ENCODE measurements around the gene RBBP5. TPM values are rescaled to one million over a fixed set of nuclear protein-coding genes. Genes with fewer than 3 reads are reported as not detected.

RBBP5 gene
- total and polyA plus RNA-seq, 4 donors, result 5.2 to 18.0 (median 9.7) TPM

DNA sequence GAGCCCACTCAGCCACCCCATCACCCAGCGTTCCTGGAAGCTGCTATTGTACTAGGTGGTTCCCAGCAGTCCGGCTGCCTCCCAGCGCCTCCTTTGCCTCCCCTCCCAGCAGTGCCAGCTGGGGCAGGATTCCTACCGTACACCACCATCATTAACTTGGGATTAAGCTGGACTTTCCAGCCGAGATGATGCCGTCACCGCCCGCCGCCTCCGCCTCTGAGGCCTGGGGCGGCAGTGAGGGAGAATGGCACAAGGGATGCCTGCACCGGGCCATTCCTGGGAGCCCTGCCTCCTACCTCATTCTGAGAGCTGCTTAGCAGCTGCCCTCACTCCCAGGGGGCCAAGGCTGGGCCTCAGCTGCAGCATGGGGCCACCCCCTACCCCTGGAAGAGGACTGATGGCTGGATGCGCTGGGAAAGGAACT lies 65.6 kb downstream of the RBBP5 start:
- H3K9ac ChIP-seq (ENCODE audit: insufficient read depth in 1 of 2, low read length in 2 of 2), result no peak overlapping the region
- H3K27me3 ChIP-seq (ENCODE audit: control insufficient read depth in 3 of 3, insufficient read depth in 3 of 3, low read length in 2 of 3), result peaks cover 0 to 4% (median 0%) of the 10 kb centered on the region in 3 donors
- no peaks in the 10 kb centered on the region for H3K36me3 ChIP-seq (ENCODE audit: control insufficient read depth in 4 of 4, insufficient read depth in 4 of 4, low read length in 4 of 4)
- no peak for DNase-seq
- ATAC-seq (ENCODE audit: insufficient read depth, low FRiP score), result no peak
- 89 to 90% methylated on average over 13 of the region's 13 CpGs for whole genome bisulfite sequencing, 2 donors
- H3K4me1 ChIP-seq (ENCODE audit: control insufficient read depth in 5 of 5, insufficient read depth in 5 of 5, low read length in 5 of 5), result peaks cover 0 to under 1% (median 0%) of the 10 kb centered on the region in 5 donors
- H3K27ac ChIP-seq (ENCODE audit: low read depth in 1 of 2, low read length in 1 of 2), result no peak overlapping the region
- TF ChIP-seq, protein P1, sequence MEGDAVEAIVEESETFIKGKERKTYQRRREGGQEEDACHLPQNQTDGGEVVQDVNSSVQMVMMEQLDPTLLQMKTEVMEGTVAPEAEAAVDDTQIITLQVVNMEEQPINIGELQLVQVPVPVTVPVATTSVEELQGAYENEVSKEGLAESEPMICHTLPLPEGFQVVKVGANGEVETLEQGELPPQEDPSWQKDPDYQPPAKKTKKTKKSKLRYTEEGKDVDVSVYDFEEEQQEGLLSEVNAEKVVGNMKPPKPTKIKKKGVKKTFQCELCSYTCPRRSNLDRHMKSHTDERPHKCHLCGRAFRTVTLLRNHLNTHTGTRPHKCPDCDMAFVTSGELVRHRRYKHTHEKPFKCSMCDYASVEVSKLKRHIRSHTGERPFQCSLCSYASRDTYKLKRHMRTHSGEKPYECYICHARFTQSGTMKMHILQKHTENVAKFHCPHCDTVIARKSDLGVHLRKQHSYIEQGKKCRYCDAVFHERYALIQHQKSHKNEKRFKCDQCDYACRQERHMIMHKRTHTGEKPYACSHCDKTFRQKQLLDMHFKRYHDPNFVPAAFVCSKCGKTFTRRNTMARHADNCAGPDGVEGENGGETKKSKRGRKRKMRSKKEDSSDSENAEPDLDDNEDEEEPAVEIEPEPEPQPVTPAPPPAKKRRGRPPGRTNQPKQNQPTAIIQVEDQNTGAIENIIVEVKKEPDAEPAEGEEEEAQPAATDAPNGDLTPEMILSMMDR (IDR thresholded peaks at IDR 0.05; ENCODE audit: control extremely low read depth, extremely low read depth), result no peak
- no peaks in the 10 kb centered on the region for H3K9me3 ChIP-seq (ENCODE audit: control insufficient read depth in 4 of 4, insufficient read depth in 3 of 4, low read length in 3 of 4)
- H3K4me3 ChIP-seq, result no peak overlapping the region

DNA sequence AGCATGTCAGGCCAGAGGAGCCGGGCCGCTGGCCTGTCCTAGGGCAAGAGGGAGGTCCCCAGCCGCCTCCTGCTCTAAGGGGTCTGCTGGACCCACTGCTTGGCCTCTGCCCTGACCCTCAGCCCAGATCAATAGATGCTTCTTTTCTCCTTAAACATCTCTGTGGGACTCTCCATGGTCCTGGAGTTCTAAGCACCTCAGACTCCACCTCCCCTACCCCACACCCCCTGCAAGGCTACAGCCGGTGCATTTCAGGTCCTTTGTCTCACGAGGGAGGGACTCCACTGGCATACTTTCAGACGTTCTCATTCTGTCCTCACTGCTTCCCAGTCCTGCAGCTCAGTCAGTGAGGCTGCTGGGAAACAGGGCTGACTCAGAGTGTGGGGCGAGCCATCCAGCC lies 67.8 kb downstream of the RBBP5 start:
- WGBS, 2 donors, result 56 to 70% methylated on average over 7 of the region's 7 CpGs
- Histone ChIP-seq H3K27me3 (ENCODE audit: control insufficient read depth in 3 of 3, insufficient read depth in 3 of 3, low read length in 2 of 3) (peaks cover 0 to 4% (median 3%) of the 10 kb centered on the region in 3 donors), H3K4me3 (no peak overlapping the region), H3K9me3 (ENCODE audit: control insufficient read depth in 4 of 4, insufficient read depth in 3 of 4, low read length in 3 of 4) (no peaks in the 10 kb centered on the region), H3K27ac (ENCODE audit: low read depth in 1 of 2, low read length in 1 of 2) (no peak overlapping the region), H3K36me3 (ENCODE audit: control insufficient read depth in 4 of 4, insufficient read depth in 4 of 4, low read length in 4 of 4) (no peaks in the 10 kb centered on the region), H3K4me1 (ENCODE audit: control insufficient read depth in 5 of 5, insufficient read depth in 5 of 5, low read length in 5 of 5) (no peaks in the 10 kb centered on the region), H3K9ac (ENCODE audit: insufficient read depth in 1 of 2, low read length in 2 of 2) (no peak overlapping the region)
- DNase-seq, result no peak
- no peak for ATAC-seq (ENCODE audit: insufficient read depth, low FRiP score)
- TF ChIP-seq, protein P1 (IDR thresholded peaks at IDR 0.05; ENCODE audit: control extremely low read depth, extremely low read depth), result no peak

DNA sequence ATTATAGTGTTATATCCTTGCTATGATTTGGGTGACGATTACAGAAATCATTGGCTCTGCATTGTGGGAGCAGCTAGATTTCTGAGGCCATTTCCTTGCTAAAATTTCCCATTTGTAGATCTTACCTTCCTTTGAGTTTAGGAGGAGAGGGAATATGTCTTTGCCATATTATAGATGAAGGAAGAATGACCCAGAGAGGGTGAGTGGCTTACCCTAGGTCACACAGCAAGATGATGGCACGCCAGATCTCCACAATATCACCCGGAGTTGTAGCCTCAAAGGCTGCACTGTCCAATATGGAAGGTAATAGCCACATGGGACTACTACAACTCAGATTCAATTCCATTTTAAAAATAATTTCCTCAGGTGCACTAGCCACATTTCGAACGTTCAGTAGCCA lies 68.5 kb downstream of the RBBP5 start:
- TF ChIP-seq, protein P1 (IDR thresholded peaks at IDR 0.05; ENCODE audit: control extremely low read depth, extremely low read depth), result no peak
- no peak overlapping the region for H3K4me3 ChIP-seq
- no peaks in the 10 kb centered on the region for H3K9me3 ChIP-seq (ENCODE audit: control insufficient read depth in 4 of 4, insufficient read depth in 3 of 4, low read length in 3 of 4)
- no peaks in the 10 kb centered on the region for H3K4me1 ChIP-seq (ENCODE audit: control insufficient read depth in 5 of 5, insufficient read depth in 5 of 5, low read length in 5 of 5)
- H3K9ac ChIP-seq (ENCODE audit: insufficient read depth in 1 of 2, low read length in 2 of 2), result no peak overlapping the region
- no peak overlapping the region for H3K27ac ChIP-seq (ENCODE audit: low read depth in 1 of 2, low read length in 1 of 2)
- 89 to 97% methylated on average over 5 of the region's 5 CpGs for WGBS, 2 donors
- no peaks in the 10 kb centered on the region for H3K36me3 ChIP-seq (ENCODE audit: control insufficient read depth in 4 of 4, insufficient read depth in 4 of 4, low read length in 4 of 4)
- peaks cover 0 to 7% (median 4%) of the 10 kb centered on the region in 3 donors for H3K27me3 ChIP-seq (ENCODE audit: control insufficient read depth in 3 of 3, insufficient read depth in 3 of 3, low read length in 2 of 3)
- ATAC-seq (ENCODE audit: insufficient read depth, low FRiP score), result no peak
- DNase-seq, result no peak

DNA sequence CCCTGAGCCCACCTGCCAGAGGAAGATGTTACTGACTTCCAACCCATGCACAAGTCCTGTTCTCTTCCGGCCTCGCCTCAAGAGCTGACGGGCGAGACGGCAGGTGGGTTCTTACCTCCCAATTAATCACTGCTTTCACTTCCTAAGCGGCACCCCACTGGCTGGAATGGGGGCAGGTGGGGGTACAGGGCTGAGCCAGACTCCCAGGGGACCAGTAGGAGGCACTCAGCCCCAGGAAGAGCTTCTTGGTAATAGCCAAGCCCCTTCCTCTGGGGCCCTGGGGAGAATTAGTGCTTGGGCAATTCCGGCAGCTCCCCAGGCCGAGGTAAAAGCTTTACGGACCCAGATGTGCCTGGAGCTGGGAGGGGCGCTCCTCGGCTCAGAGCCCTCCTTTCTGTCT lies 69.1 kb downstream of the RBBP5 start:
- Histone ChIP-seq H3K4me1 (ENCODE audit: control insufficient read depth in 5 of 5, insufficient read depth in 5 of 5, low read length in 5 of 5) (no peaks in the 10 kb centered on the region), H3K27me3 (ENCODE audit: control insufficient read depth in 3 of 3, insufficient read depth in 3 of 3, low read length in 2 of 3) (peaks cover 0 to 11% (median 4%) of the 10 kb centered on the region in 3 donors), H3K9ac (ENCODE audit: insufficient read depth in 1 of 2, low read length in 2 of 2) (no peak overlapping the region), H3K9me3 (ENCODE audit: control insufficient read depth in 4 of 4, insufficient read depth in 3 of 4, low read length in 3 of 4) (no peaks in the 10 kb centered on the region), H3K36me3 (ENCODE audit: control insufficient read depth in 4 of 4, insufficient read depth in 4 of 4, low read length in 4 of 4) (no peaks in the 10 kb centered on the region), H3K4me3 (no peak overlapping the region), H3K27ac (ENCODE audit: low read depth in 1 of 2, low read length in 1 of 2) (no peak overlapping the region)
- ATAC-seq (ENCODE audit: insufficient read depth, low FRiP score) (no peak), DNase-seq (no peak)
- TF ChIP-seq, protein P1 (IDR thresholded peaks at IDR 0.05; ENCODE audit: control extremely low read depth, extremely low read depth), result no peak
- 82 to 85% methylated on average over 11 of the region's 11 CpGs for WGBS, 2 donors
